Frontal cortex (tissue), 4 donors: Measurements from ENCODE around the gene RPS5. TPM values are rescaled to one million over a fixed set of nuclear protein-coding genes. Genes with fewer than 3 reads are reported as not detected.
"Not testable (repeated sequence)": the region's sequence is repeated elsewhere in the genome, so short reads cannot be mapped to it uniquely, and the experiment has no call there.

Experiments
- DNase-seq, 2 donors: peaks; one replicate each; pipeline ENCODE4 v3.0.0; 2012; ENCODE audit warnings: low spot score in 2 of 2
- FAIRE-seq: peaks from 2 replicates; lab custom pipeline; 2012; peaks lifted over from hg19 to GRCh38; lab: Jason Lieb, UNC
- total RNA-seq: library from RNA; depleted of rRNA; stranded (reverse); fragments of >200 nt; gene quantifications from one replicate; pipeline ENCODE4 v1.2.3, GENCODE V29; 2014
- donor health status: control.
- donor health status: control.
- donor health status: control.

Gene RPS5
- total RNA-seq, 1 donor from 2014 or later = 2,200 TPM

- DNase-seq = peak; percentile 99 to 100
These were observed 14.1 kb downstream of the RPS5 start for GRCh38 chr19:58400916-58401839.

DNA sequence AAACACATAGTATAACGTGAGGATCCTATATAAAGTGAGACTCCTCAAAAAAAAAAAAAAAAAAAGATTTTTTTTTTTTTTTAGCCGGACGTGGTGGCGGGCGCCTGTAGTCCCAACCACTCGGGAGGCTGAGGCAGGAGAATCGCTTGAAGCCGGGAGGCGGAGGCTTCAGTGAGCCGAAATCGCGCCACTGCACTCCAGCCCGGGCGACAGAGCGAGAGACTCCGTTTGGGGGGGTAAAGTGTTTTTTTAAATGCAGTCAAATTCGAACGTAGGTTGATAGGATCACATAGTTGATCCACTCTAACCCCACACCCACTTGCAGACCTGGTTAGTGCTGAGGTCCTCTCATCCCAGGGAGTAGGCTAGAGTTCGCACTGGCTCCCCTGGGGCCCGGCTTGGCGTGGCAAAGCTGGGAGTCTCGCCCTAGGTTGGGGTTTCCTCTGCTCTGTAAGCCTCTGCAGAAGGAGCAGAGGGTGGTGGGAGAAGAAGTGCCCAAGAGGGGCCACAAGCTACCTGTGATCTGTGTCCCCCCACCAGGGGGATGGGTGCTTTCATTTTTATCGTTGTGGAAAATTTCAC lies 14.9 kb downstream of the RPS5 start:
- DNase-seq (no peak), FAIRE-seq (no peak)

More at GRCh38 chr19:58400916-58401839, 14.1 kb downstream of the RPS5 start:
- peak; percentile 96 for FAIRE-seq

GRCh38 chr19:58403920-58404478 lies 16.9 kb downstream of the RPS5 start:
- not testable (repeated sequence) for DNase-seq, FAIRE-seq

DNA sequence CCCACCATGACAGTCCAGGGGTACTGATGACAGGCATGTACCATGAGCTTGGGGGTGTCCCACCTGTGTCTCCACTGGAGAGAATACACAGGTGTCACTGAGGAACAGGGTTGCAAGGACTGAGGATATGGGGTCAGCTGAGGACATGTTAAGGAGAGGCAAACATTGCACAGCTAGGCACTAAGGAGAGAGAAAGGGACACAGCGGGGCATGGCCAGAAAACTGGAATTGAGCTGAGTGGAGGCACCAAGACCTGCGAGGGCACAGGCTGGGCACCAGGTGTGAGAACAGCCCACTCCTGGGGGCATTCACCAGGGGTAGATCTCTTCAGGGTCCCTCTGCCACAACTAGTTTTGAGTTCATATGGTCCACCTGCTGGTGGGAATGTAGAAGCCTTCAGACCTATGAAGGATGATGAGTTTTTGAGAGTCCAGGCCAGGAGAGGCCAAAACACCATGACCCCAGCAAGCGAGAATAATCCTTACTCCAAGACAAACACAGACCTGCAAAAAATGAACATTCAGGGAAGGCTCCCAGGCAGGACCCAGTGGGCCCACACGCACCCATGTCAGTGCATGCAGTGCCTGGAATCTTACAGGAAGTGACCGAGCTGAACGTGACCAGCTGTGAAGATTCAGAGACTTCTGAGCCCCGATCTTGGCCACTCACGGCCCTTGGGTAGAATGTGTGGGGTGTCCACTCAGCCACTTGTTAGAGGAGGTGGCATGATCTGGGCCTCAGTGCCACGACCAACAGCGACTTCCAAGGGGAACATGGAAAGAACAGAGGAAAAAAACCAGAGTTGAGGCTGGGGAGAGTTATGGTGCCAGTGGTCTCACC lies 20.0 kb downstream of the RPS5 start:
- DNase-seq (no peak), FAIRE-seq (no peak)

DNA sequence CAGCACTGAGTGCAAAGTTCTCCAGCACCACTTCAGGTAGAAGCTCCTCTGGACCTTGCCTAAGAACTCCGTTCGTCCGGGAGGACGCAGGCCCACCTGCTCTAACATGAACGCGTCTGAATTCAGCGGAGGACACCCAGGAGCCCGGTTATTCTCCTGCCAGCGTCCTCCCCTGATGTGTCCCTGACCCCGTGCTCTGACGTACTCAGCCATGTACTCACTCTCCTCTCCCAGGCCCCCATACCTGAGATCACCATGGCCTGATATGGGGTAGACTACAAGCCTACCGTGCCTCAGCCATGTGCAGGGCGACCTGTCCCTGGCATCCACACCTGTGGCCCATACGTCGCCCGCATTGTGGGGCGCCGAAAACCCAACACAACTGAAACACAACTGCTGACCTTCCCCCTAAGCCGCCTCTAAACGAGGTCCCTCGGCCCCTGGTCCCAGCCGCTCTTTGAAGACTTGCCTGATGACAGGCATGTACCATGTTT lies 20.6 kb downstream of the RPS5 start:
- DNase-seq (no peak), FAIRE-seq (no peak)

GRCh38 chr19:58408152-58409009 lies 21.3 kb downstream of the RPS5 start, which contains the start of gene ZNF584:
Gene ZNF584 (plus strand): TSS chr19:58408649. CDS start chr19:58409148, 499 bp downstream.
- FAIRE-seq (no peak), DNase-seq (peak; percentile 97 to 98)

DNA sequence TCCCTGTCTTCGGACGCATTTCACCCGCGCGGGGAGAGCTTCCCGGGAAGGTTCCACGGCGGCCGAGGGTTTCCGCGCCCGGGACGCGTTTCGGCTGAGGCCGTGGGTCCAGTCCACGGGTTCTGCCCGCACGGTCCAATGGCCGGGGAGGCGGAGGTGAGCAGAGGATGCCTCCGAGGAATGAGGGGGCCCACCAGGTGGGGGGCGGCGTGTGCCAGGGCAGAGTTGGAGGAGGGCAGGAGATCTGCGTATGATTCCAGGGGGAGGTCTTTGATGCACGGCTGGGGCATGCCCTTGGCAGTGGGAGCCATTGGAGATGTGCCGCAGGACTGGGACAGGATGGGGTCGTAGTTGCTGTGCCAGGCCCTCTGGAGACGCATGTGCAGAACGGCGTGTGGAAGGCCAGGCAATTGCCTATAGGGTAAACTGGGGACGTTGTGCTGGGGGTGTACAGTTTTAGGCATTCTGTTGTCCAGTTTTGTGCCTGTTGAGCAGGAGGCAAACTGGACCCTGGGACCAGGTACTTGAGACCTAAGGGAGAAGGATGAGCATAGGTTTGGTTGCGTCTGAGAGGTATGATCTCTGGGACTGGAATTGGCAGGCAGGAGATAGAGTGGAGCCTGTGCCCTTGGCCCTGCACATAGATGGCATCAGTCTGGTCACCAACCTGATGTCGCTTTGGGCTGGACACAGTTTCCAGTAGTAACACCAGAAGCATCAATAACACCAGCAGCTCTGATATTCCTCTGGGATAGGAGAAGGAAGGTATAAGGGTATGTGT lies 22.1 kb downstream of the RPS5 start:
- DNase-seq (no peak), FAIRE-seq (no peak)

- FAIRE-seq = no peak
- no peak for DNase-seq
These were observed 29.5 kb downstream of the RPS5 start for GRCh38 chr19:58416604-58417003.

DNA sequence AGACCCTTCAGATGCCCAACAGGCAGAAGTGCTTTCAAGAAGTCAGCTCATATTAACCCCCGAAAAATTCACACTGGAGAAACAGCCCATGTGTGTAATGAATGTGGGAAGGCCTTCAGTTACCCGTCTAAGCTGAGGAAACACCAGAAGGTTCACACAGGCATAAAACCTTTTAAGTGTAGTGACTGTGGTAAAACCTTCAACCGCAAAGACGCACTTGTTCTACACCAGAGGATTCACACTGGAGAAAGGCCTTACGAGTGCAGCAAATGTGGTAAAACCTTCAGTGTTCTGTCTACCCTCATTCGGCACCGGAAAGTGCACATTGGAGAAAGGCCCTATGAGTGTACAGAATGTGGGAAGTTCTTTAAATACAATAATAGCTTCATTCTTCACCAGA lies 30.0 kb downstream of the RPS5 start:
- no peak for DNase-seq
- FAIRE-seq = no peak

DNA sequence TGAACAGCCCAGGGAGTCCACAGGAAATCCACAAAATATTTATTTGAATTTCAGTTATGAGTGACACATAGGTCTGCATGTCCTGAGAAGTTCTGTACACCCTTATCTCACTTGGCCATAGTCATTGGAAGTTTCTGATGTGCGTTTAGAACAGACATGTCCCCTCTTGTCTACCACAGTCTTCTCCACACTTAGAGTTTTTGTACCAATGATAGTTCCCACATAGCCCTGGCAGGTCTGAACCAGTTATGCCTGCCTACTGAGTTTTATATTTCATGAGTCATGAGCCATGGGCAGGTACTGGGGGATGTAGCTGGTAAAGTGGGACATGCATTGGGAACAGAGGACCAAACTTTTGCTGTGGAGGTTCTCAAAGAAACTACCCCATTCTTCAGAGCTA lies 41.5 kb downstream of the RPS5 start:
- no peak for FAIRE-seq
- no peak for DNase-seq

- FAIRE-seq = no peak
These were observed 42.7 kb downstream of the RPS5 start for GRCh38 chr19:58429745-58430144.

DNA sequence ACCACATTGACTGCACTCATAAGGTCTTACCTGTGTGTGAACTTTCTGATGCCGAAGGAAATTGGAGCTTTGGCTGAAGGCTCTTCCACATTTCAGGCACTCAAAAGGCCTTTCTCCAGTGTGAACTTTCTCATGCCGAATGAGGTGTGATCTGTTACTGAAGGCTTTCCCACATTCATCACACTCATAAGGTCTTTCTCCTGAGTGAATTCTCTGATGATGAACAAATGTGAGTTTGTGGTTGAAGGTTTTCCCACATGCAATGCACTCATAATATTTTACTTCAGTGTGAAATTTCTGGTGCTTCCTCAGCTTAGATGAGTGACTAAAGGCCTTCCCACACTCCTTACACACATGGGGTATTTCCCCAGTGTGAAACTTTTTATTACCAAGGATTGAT lies 47.1 kb downstream of the RPS5 start:
- FAIRE-seq = no peak
- DNase-seq = no peak

More at GRCh38 chr19:58429745-58430144, 42.7 kb downstream of the RPS5 start:
- no peak for DNase-seq

- peak; percentile 99 for FAIRE-seq
- peak; percentile 93 to 99 for DNase-seq
These were observed 52.8 kb downstream of the RPS5 start, which contains the start of gene ZNF132 for GRCh38 chr19:58439576-58440554. Gene ZNF132 (minus strand): TSS chr19:58440153. CDS start chr19:58439821, 332 bp downstream.

DNA sequence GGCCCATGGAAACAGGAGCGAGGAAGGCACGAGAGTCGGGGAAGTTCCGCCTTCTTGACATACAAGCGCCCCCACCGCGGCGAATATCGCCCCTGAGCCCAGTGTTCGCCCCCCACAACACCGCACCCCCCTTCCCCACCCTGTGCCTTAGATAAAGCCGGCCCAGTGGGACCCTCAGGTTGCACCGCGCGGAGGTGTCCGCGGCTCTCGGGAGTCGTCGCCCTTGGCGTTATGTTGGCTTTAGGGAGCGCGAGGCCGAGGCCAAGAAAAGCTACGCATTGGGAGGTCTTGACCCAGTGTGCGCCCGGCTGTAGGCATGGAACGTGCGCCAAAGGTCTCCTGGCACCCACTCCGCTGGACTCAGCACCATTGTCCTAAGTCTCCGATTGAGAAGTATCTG lies 53.5 kb downstream of the RPS5 start:
- FAIRE-seq = no peak
- no peak for DNase-seq

DNA sequence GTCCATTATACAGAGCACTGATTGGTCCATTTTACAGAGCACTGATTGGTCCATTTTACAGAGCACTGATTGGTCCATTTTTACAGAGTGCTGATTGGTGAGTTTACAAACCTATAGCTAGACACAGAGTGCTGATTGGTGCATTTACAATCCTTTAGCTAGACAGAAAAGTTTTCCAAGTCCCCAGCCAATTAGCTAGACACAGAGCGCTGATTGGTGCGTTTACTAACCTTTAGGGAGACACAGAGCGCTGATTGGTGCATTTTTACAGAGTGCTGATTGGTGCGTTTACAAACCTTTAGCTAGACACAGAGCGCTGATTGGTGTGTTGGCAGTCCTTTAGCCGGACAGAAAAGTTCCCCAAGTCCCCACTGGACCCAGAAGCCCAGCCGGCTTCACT lies 55.9 kb downstream of the RPS5 start:
- DNase-seq, FAIRE-seq: not testable (repeated sequence)
